Measurements from ENCODE around the gene NFIA. TPM values are rescaled to one million over a fixed set of nuclear protein-coding genes. Genes with fewer than 3 reads are reported as not detected.

NFIA gene
- total RNA-seq, 1 experiment from 2014 or later = 12.7 TPM

- Histone ChIP-seq H3K4me3 (ENCODE audit: low read length) (no peak overlapping the region), H3F3A (ENCODE audit: low read length, unreplicated experiment) (no peaks in the 10 kb centered on the region), H3K9me2 (replicated peaks; ENCODE audit: low read length) (no peaks in the 10 kb centered on the region), H3K9me3 (ENCODE audit: low read length) (no peaks in the 10 kb centered on the region), H3K4me1 (ENCODE audit: insufficient read depth, low read length) (peaks cover 12% of the 10 kb centered on the region), H3K36me3 (ENCODE audit: low read depth, low read length) (no peaks in the 10 kb centered on the region), H3K79me2 (ENCODE audit: low read length) (no peaks in the 10 kb centered on the region), H3K9ac (ENCODE audit: low read length) (no peak overlapping the region), H4K20me1 (ENCODE audit: low read length) (no peaks in the 10 kb centered on the region), H3K27ac (ENCODE audit: low read length) (no peak overlapping the region), H3K4me2 (ENCODE audit: low read length) (no peak overlapping the region), H3K27me3 (ENCODE audit: low read length) (no peaks in the 10 kb centered on the region), H2AFZ (ENCODE audit: low read length) (no peak overlapping the region)
- TF ChIP-seq EZH2 (IDR thresholded peaks at IDR 0.05; ENCODE audit: low read length, unreplicated experiment) = no peak
- TF ChIP-seq, protein P1, sequence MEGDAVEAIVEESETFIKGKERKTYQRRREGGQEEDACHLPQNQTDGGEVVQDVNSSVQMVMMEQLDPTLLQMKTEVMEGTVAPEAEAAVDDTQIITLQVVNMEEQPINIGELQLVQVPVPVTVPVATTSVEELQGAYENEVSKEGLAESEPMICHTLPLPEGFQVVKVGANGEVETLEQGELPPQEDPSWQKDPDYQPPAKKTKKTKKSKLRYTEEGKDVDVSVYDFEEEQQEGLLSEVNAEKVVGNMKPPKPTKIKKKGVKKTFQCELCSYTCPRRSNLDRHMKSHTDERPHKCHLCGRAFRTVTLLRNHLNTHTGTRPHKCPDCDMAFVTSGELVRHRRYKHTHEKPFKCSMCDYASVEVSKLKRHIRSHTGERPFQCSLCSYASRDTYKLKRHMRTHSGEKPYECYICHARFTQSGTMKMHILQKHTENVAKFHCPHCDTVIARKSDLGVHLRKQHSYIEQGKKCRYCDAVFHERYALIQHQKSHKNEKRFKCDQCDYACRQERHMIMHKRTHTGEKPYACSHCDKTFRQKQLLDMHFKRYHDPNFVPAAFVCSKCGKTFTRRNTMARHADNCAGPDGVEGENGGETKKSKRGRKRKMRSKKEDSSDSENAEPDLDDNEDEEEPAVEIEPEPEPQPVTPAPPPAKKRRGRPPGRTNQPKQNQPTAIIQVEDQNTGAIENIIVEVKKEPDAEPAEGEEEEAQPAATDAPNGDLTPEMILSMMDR (conservative IDR thresholded peaks at IDR 0.05; ENCODE audit: low read depth, low read length) = no peak
- no peak for TF ChIP-seq EZH2phosphoT487 (IDR thresholded peaks at IDR 0.05; ENCODE audit: borderline replicate concordance, low read length)
- no TSS peak for BruUV-seq (replicated peaks)
- DNase-seq = no peak
- intact Hi-C loops (cut with micrococcal nuclease) = no loop called here
- ChIA-PET POLR2A (ENCODE audit: unreplicated experiment) (no interaction called here), CTCF (no interaction called here)
- no peak for ATAC-seq
Observed at GRCh38 chr1:61121631-61122030, 39.3 kb downstream of the NFIA start.

DNA sequence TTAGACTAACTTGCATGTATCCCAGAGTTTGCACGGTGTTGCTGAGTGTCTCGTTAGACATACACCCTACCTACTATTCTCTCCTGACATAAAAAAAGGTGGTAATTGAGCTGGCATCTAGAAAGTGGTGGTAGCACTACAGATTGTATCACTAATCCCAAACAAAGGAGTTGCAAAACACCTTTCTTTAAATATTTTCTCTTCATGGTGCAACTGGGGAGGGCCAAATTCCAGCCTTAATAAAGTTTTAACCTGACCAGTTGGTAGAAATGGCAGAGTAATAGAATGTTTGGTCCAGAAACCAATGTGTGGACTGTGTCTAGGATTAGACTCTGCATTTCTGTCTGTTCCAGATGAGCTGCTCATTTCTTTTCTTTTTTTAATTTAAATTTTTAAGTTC lies 40.0 kb downstream of the NFIA start:
- BruUV-seq (replicated peaks) = no TSS peak
- Histone ChIP-seq H3K79me2 (ENCODE audit: low read length) (no peaks in the 10 kb centered on the region), H4K20me1 (ENCODE audit: low read length) (no peaks in the 10 kb centered on the region), H3F3A (ENCODE audit: low read length, unreplicated experiment) (no peaks in the 10 kb centered on the region), H3K4me3 (ENCODE audit: low read length) (no peak overlapping the region), H2AFZ (ENCODE audit: low read length) (no peak overlapping the region), H3K9me3 (ENCODE audit: low read length) (no peaks in the 10 kb centered on the region), H3K27ac (ENCODE audit: low read length) (no peak overlapping the region), H3K4me2 (ENCODE audit: low read length) (no peak overlapping the region), H3K4me1 (ENCODE audit: insufficient read depth, low read length) (0 out of 2 replicates have a peak, but pooled peaks cover 7% of the 10 kb centered on the region), H3K36me3 (ENCODE audit: low read depth, low read length) (no peaks in the 10 kb centered on the region), H3K27me3 (ENCODE audit: low read length) (no peaks in the 10 kb centered on the region), H3K9ac (ENCODE audit: low read length) (no peak overlapping the region), H3K9me2 (replicated peaks; ENCODE audit: low read length) (no peaks in the 10 kb centered on the region)
- ChIA-PET POLR2A (ENCODE audit: unreplicated experiment) (no interaction called here), CTCF (no interaction called here)
- DNase-seq (no peak), ATAC-seq (no peak)
- intact Hi-C loops (cut with micrococcal nuclease) = no loop called here
- TF ChIP-seq EZH2 (IDR thresholded peaks at IDR 0.05; ENCODE audit: low read length, unreplicated experiment) = no peak
- no peak for TF ChIP-seq EZH2phosphoT487 (IDR thresholded peaks at IDR 0.05; ENCODE audit: borderline replicate concordance, low read length)

GRCh38 chr1:61123326-61123725 lies 41.0 kb downstream of the NFIA start:
- POLR2A ChIA-PET (ENCODE audit: unreplicated experiment) = no interaction called here
- H3K4me2 ChIP-seq (ENCODE audit: low read length) = no peak overlapping the region
- H3K79me2 ChIP-seq (ENCODE audit: low read length) = no peaks in the 10 kb centered on the region
- H3K27me3 ChIP-seq (ENCODE audit: low read length) = no peaks in the 10 kb centered on the region
- ATAC-seq (no peak), DNase-seq (no peak)
- TF ChIP-seq EZH2 (IDR thresholded peaks at IDR 0.05; ENCODE audit: low read length, unreplicated experiment) (no peak), EZH2phosphoT487 (IDR thresholded peaks at IDR 0.05; ENCODE audit: borderline replicate concordance, low read length) (no peak)
- TF ChIP-seq, protein P1 (conservative IDR thresholded peaks at IDR 0.05; ENCODE audit: low read depth, low read length) = no peak
- no peaks in the 10 kb centered on the region for H3K36me3 ChIP-seq (ENCODE audit: low read depth, low read length)
- 0 out of 2 replicates have a peak, but pooled peaks cover 7% of the 10 kb centered on the region for H3K4me1 ChIP-seq (ENCODE audit: insufficient read depth, low read length)
- H4K20me1 ChIP-seq (ENCODE audit: low read length) = no peaks in the 10 kb centered on the region
- no peak overlapping the region for H3K4me3 ChIP-seq (ENCODE audit: low read length)
- intact Hi-C loops (cut with micrococcal nuclease) = no loop called here
- no peak overlapping the region for H2AFZ ChIP-seq (ENCODE audit: low read length)
- H3K9ac ChIP-seq (ENCODE audit: low read length) = no peak overlapping the region
- no peaks in the 10 kb centered on the region for H3K9me3 ChIP-seq (ENCODE audit: low read length)
- no peaks in the 10 kb centered on the region for H3F3A ChIP-seq (ENCODE audit: low read length, unreplicated experiment)
- CTCF ChIA-PET = no interaction called here
- BruUV-seq (replicated peaks) = no TSS peak
- H3K9me2 ChIP-seq (replicated peaks; ENCODE audit: low read length) = no peaks in the 10 kb centered on the region
- H3K27ac ChIP-seq (ENCODE audit: low read length) = no peak overlapping the region

All from PC-3 (cell line).